ENCODE results near the gene PSME3.

Gene PSME3

GRCh38 chr17:42809250-42809649 is 23.9 kb upstream of the PSME3 start:
- CTCF ChIA-PET = interaction anchor here (0.9 to 3.6 kb wide), 2 partner anchors 12 to 46 kb away, joined by 3 to 46 read pairs; partner anchors contain the start of gene BECN1
- H3K27ac ChIP-seq (ENCODE audit: extremely low read depth, low read depth, low read length) = no peak overlapping the region

GRCh38 chr17:42814633-42815399 is 18.4 kb upstream of the PSME3 start:
- CTCF ChIA-PET = interaction anchor here (1.1 to 2.6 kb wide), 5 partner anchors 10 to 28 kb away, joined by 3 to 20 read pairs (median 4); partner anchors contain the start of gene BECN1
- POLR2A ChIA-PET = interaction anchor here (0.8 to 2.5 kb wide), 4 partner anchors 9 to 183 kb away, joined by 3 to 17 read pairs (median 7); partner anchors contain the start of genes BECN1, PSME3 and RPL27
- Histone ChIP-seq H3K4me3 (ENCODE audit: low read depth, low read length) (no peak overlapping the region), H3K9me3 (ENCODE audit: control insufficient read depth, insufficient read depth, low read depth, low read length) (no peaks in the 10 kb centered on the region), H3K4me1 (ENCODE audit: control insufficient read depth, insufficient read depth, low read length) (no peaks in the 10 kb centered on the region; the same call in 1 of the 2 replicates), H3K27ac (ENCODE audit: extremely low read depth, low read depth, low read length) (no peak overlapping the region; the same call in 1 of the 2 replicates), H3K36me3 (ENCODE audit: control insufficient read depth in 2 of 2, insufficient read depth in 1 of 2, low read length in 2 of 2) (peaks cover 92 to 93% of the 10 kb centered on the region in 2 experiments)
- TF ChIP-seq ZNF544 (tag by site-specific recombination; IDR thresholded peaks at IDR 0.05) (no peak), PRDM10 (tag by site-specific recombination; IDR thresholded peaks at IDR 0.05) (peak; percentile 38), SP3 (tag by site-specific recombination; IDR thresholded peaks at IDR 0.05) (no peak), ZNF341 (tag by site-specific recombination; IDR thresholded peaks at IDR 0.05; ENCODE audit: low read depth) (no peak), ZNF777 (tag by site-specific recombination; IDR thresholded peaks at IDR 0.05; ENCODE audit: borderline replicate concordance) (no peak), OSR2 (tag by site-specific recombination; IDR thresholded peaks at IDR 0.05) (no peak), ZNF146 (tag by site-specific recombination; IDR thresholded peaks at IDR 0.05) (no peak), ZBTB21 (tag by site-specific recombination; IDR thresholded peaks at IDR 0.05) (peak; percentile 78), ZNF239 (tag by site-specific recombination; IDR thresholded peaks at IDR 0.05) (no peak), ZNF701 (tag by site-specific recombination; IDR thresholded peaks at IDR 0.05) (no peak), ZNF221 (tag by site-specific recombination; IDR thresholded peaks at IDR 0.05; ENCODE audit: borderline replicate concordance) (no peak), ZNF660 (tag by site-specific recombination; IDR thresholded peaks at IDR 0.05) (peak; percentile 80), FEZF1 (tag by site-specific recombination; IDR thresholded peaks at IDR 0.05) (peak; percentile 44; the same call in 1 of the 2 replicates), ZBTB49 (tag by site-specific recombination; IDR thresholded peaks at IDR 0.05; ENCODE audit: low read depth) (no peak), ZNF23 (tag by site-specific recombination; IDR thresholded peaks at IDR 0.05; ENCODE audit: borderline replicate concordance) (no peak), SP7 (tag by site-specific recombination; IDR thresholded peaks at IDR 0.05) (peak; percentile 46; the same call in 1 of the 2 replicates), PRDM1 (tag by site-specific recombination; IDR thresholded peaks at IDR 0.05) (peak; percentile 82)
- TF ChIP-seq, protein P1, sequence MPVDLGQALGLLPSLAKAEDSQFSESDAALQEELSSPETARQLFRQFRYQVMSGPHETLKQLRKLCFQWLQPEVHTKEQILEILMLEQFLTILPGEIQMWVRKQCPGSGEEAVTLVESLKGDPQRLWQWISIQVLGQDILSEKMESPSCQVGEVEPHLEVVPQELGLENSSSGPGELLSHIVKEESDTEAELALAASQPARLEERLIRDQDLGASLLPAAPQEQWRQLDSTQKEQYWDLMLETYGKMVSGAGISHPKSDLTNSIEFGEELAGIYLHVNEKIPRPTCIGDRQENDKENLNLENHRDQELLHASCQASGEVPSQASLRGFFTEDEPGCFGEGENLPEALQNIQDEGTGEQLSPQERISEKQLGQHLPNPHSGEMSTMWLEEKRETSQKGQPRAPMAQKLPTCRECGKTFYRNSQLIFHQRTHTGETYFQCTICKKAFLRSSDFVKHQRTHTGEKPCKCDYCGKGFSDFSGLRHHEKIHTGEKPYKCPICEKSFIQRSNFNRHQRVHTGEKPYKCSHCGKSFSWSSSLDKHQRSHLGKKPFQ (tag by site-specific recombination; IDR thresholded peaks at IDR 0.05) = no peak

More at GRCh38 chr17:42809250-42809649, 23.9 kb upstream of the PSME3 start:
- POLR2A ChIA-PET = interaction anchor here (1.1 kb wide), 1 partner anchor 15 kb away, joined by 4 read pairs; the partner anchor contains the start of gene BECN1
- H3K4me1 ChIP-seq (ENCODE audit: control insufficient read depth, insufficient read depth, low read length) = no peaks in the 10 kb centered on the region
- H3K36me3 ChIP-seq (ENCODE audit: control insufficient read depth in 2 of 2, insufficient read depth in 1 of 2, low read length in 2 of 2) = peaks cover 43 to 55% of the 10 kb centered on the region in 2 experiments
- no peak overlapping the region for H3K4me3 ChIP-seq (ENCODE audit: low read depth, low read length)
- TF ChIP-seq KLF10 (tag by site-specific recombination; IDR thresholded peaks at IDR 0.05) (no peak), HOXC10 (CRISPR knock-in tag; IDR thresholded peaks at IDR 0.05) (no peak), SCRT2 (tag by site-specific recombination; IDR thresholded peaks at IDR 0.05) (0 out of 2 replicates have a peak, but pooled peaks have one; percentile 37), ZFP3 (tag by site-specific recombination; IDR thresholded peaks at IDR 0.05; ENCODE audit: low read depth) (no peak), ZNF155 (tag by site-specific recombination; IDR thresholded peaks at IDR 0.05) (no peak)
- TF ChIP-seq, protein P2, sequence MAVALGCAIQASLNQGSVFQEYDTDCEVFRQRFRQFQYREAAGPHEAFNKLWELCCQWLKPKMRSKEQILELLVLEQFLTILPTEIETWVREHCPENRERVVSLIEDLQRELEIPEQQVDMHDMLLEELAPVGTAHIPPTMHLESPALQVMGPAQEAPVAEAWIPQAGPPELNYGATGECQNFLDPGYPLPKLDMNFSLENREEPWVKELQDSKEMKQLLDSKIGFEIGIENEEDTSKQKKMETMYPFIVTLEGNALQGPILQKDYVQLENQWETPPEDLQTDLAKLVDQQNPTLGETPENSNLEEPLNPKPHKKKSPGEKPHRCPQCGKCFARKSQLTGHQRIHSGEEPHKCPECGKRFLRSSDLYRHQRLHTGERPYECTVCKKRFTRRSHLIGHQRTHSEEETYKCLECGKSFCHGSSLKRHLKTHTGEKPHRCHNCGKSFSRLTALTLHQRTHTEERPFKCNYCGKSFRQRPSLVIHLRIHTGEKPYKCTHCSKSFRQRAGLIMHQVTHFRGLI (tag by site-specific recombination; IDR thresholded peaks at IDR 0.05) = no peak
- H3K9me3 ChIP-seq (ENCODE audit: control insufficient read depth, insufficient read depth, low read depth, low read length) = no peaks in the 10 kb centered on the region
